NCI-H1694 treated with DMSO at 0.1 percent for 48 hours (cell line): Measurements from ENCODE around the gene FKBP1A.

ENCODE experiments used
- DNase-seq: peaks from one replicate; lab custom pipeline; 2025; lab: John Stamatoyannopoulos, UW

The FKBP1A gene

DNA sequence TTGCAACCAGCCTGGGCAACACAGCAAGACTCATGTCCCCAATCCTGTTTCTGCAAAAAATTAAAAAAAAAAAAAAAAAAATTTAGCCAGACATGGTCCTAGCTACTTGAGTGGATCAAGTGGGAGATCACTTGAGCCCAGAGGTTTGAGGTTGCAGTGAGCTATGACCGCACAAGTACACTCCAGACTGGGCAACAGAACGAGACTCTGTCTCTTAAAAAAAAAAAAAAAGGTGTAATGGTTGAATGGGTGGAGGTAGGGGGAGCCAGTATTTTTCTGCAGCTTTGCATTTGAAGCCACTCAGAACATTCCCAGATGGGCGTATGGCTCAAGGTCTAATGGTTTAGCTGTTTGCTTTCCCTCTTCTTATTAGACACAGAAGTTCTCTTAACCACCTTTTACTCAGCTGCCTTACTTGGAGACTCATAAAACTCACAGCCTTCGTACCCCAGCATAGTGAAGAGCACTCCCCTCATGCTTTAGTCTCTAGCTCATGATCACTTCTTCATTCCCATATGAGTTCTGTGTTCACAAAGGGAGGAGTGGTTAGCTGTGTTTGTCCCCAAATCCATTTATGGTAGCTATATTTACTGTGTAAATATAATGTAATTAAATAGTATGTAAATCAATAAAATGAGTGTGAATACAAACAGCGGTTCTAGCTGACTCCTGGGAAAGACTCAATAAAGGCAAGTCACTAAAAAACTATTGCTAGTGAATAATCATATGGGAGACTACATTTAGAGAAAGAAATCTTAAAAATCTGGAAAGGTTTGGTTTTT, 9.0 kb downstream of the FKBP1A start:
- DNase-seq = no peak

DNA sequence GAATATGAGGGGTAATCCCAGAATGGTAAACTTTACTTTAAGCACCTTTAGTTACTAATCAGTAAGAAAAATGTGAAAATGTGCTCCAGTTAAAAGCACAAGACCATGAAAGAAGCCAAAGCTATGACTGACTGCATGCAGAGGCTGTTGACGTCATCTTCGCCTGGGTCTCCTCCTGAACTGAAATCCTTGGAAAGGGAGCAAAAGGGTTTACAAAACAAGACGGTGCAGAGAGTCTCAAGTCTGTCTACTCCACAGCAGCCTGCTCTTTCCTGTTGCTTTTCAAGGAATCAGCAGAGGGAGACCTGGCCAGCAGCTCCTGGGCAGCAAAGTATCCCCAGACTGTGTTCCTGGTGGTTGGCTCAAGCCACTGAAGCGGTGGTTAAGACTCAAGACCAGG, 10.2 kb downstream of the FKBP1A start:
- no peak for DNase-seq

DNA sequence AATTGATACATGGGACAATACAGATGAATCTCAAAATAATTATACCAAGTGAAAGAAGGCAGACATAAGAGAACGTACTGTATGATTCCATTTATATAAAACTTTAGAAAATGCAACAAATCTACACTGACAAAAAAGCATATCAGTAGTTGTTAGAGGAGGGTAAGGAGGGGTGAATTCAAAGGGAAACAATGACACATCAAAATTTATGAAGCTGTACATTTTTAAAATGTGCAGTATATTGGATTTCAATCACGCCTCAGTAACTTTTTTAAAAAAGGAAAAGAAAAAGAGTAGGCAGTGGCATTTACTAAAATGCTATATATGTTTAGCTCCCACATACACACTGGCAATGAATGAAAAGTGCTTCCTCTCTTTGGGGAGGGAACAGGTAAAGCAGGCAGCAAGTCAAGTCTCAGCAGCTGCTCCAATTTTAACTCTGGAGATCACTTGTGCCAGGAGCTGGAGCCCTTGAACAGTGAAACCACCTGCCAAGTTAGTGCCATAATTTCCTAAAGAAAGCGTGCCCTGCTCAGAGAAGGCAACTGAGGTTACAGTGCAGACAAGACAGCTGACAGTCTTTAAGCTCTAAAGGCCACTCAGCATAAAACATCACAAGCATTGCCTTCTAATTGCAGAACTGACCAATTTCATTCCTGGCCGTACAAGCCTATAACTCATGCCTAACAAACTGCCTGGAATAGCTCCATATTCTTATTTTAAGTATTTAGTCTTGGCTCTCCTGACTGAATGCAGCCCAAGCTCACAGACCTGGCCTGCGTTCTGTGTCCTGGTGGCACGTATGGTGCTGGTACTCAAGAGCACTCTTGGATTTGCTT, 10.9 kb downstream of the FKBP1A start:
- no peak for DNase-seq

DNA sequence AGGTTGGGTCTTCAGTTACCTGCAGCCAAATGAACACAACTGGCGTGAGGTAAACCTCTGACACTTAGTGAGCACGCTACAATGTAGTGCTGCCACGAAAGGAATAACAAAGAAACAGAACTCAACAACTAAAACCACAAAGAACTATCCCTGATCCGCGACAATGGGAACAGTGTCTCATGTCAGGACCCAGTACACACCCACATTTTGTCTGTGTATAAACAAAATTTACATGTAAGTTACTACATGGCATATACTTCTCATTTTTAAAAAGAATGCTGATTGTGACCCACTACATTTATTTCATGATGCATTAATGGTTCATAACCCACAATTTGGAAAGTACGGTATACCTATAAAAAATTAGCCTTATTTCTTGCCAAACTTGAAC, 14.1 kb downstream of the FKBP1A start:
- DNase-seq = no peak

DNA sequence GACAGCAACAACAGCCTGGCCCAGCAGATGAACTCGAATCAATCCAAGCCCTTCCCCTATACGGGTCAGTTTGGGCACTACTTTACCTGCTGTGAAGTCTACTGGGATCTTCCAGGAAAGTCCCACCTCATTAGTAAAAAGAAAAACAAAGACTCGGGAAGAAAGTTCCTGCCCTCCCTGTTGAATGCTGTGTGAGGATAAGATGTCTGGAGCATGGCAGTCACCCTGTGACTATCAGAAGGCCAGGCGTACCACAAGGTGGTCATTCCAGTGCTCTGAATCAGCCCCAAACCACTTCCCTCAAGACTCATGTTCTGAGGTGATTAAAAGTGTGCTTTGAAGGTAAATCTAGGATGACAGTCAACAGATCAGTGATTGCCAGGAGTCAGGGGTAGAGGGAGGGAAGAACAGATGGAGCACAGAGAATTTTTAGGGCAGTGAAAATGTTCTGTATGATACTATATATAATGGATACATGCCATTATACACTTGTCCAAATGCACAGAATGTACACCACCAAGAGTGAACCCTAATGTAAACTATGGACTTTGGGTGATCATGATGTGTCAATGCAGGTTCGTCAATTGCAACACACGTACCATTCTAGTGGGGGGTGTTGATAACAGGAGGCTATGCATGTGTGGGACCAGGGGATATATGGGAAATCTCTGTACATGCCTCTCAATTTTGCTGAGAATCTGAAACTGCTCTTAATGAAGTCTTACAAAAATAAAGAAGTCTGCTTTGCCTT, 14.7 kb downstream of the FKBP1A start:
- DNase-seq = no peak

DNA sequence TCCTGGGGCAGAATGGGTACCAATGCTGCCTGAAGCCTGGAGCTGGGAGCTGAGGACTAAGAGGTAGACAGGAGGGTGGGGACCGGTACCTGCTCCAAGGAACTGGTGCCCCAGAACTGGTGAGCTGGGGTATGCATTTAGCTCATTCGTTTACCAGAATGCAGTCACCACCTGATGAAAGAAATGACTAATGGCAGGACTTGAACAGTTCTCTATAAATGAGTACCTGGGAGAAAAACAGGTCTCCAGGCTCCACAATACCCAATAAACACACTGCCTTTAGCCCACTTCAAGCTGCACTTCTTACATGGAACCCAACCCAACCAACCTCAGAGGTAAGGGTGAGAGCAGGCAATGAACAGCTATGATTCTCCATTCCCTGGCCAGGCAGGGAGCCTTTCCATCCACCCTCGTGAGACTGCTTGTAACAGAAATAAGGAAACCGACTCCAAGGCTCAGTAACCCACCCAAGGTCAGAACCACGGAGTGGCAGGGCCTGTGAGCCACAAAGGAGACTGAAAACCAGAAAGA, 15.4 kb downstream of the FKBP1A start:
- DNase-seq = no peak

DNA sequence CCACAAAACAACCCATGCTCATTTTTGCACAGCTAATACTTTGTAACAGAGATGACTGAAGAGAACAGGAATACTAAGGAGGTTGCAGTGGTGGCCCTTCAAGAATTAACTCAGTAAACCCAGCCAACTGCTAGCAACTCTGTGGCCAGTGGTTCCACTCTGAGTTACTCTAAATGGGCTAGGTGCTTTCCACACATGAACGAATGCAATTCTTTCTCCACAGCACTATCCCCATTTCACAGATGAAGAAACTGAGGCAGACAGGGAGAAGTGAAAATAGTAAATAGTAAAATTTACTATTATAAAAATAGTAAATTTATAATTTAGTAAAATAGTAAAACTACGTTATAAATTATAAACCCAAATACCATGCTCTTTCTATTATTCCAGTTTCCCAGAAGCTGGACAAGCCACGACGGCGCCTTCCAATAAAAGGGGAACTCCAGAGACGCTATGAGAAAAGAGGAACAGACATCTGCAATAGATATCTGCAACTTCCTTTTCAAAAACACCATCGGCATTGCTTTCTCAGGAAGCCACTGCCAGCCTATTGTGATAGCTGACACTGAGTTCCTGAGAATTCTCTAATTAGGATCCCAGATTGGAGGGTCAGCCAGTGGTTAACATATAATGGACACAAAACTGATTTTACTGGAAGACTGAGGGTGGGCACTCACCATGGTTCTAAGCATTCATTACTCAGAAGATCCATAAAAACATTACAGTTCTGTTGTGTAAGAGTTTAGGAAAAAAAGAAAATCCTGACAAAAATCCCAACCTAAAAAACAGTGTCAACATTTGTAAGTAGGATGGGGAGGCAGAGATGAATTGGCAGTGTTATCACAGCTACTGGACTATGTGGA, 16.2 kb downstream of the FKBP1A start:
- DNase-seq = no peak

DNA sequence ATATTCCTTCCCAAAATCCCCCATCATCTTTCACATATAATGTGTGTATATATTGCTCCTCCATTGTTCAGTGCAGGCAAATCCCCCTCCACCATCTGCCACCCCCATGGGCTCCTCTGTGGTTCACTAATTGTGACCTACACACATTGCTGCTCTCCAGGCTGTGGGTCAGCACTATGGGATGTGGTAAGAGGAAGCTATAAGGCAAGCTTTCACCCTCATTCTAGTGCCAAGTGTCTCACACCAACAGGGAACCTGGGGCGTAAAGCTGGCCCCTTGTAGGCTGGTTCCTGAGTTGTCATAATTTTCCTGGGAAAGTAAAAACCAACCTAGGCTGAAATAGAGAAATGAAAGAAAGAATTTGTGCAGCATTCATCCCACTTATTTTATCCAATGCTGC, 16.8 kb downstream of the FKBP1A start:
- DNase-seq = no peak

DNA sequence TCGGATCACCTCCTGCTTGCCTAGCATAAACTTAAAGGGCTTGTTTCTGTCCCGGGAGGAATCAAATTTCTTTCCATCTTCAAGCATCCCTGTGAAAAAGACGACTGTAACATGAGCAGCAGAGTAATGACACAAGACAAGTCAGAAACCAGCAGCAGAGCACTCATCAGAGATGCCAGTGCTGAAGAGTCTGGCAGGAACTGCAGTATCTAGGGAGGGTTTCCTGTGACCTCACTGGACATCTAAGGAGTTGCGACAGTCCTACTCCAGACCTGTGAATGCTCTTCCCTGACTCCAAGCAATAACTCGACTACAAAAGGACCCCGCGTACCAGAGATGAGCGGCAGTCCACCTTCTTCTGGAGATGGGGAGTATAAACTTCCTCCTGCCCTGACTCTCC, 17.3 kb downstream of the FKBP1A start:
- DNase-seq = no peak

DNA sequence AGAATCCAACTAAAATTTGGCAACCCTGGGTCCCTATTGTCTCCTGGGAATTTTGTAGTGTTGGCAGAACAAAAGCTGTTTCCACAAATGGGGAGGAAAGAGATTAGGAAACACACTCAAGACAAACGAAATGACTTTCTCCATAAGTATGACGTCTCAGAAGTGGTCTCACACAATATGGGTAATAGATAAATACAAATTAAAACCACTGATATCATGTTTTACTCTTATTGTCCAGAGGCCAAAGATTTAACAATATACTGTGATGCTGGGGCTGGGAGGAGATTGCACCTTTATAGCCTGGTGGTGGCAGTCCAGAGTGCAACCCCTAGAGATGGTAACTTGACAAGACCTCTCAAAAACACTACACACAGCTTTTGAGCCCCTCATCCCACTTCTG, 18.6 kb downstream of the FKBP1A start:
- no peak for DNase-seq

DNA sequence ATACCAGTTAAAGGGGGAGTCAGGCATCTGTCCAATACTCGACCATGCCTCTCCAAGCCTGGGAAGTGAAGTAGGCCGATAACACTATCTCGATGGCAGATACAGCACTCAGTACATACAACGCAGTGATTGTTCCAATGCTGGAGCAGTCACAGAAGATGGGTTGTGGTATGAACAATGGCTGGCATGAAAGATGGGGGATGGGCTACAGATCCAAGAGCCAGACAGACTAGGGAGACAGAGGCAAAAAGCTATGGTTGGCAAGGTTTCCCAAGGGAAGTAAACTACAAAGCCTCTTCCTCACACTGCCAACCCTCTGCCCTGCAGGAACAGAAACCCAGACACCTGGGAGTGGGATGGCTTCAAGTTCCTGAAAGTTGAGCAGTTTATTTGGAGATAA, 19.2 kb downstream of the FKBP1A start:
- DNase-seq = no peak

DNA sequence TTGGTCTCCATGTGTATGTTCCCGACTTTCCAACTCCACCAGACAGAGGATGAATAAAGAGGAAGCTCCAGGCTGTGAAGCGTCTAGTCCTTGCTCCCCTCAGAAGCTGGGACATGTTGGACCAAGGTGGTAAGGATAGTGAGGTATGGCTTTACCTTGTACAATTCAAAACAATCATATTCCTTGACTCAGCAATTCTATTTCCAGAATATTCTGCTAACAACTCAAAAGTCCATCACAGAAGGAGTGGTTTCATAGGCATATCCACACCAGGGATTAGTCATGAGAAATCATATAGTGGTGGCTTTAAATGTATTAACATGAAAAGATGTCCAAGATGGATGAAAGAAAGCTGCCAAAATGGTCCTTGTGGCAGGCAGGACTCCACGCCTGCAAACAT, 19.8 kb downstream of the FKBP1A start:
- no peak for DNase-seq

DNA sequence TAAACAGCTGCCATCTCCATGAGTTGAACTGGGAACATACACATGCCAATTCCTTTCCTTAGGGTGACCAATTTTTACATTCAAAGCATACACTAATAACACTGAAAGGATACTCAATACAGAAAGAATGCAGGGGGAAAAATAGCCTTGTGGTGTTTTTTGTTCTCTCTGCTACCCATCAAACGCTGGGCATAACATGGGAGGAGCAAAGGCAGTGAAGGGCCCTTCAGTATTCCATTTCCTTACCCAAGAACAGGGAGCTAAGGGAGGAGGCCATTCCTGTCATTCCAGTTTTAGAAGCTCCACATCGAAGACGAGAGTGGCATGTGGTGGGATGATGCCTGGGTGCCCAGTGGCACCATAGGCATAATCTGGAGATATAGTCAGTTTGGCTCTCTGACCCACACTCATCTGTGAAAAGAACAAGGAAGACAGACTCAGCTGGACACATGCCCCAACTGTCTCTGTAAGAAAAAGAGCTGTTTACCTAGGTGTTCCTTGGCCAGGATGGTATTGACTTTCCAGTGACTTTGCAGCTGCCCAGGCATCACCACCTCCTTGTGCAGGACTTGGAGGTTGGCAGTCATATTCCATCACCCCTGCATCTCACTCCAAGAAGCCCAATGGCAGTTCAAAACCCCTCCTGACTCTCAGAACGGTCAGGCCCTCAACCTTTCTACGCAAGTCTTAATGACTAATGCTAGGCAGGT, 20.9 kb downstream of the FKBP1A start:
- no peak for DNase-seq

DNA sequence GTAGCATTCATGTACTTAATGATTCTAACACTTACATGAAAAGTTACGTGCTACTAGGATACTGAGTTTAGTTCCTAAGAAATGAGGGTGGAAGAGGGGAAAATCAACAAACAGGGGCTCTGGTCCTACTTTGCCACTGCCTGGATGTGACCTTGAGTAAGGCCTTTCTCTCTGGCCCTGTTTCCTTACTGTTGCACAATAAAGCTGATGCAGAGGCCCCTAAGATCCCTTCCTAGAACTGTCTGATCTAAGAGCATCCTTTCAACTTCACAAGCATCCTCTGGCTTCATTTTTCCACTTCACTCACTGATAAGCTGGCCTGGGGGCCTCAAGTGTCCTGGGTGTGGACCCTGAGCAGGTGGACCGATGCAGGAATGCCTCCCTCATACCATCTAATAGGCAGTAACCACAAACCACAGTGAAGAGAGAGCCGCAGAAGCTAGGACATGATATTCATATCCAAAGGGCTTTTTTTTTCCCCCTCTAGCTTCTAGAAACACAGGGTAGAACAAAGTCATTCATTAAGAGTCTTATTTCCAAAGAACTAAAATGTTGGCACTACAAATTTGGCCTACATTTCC, 21.6 kb downstream of the FKBP1A start:
- no peak for DNase-seq

DNA sequence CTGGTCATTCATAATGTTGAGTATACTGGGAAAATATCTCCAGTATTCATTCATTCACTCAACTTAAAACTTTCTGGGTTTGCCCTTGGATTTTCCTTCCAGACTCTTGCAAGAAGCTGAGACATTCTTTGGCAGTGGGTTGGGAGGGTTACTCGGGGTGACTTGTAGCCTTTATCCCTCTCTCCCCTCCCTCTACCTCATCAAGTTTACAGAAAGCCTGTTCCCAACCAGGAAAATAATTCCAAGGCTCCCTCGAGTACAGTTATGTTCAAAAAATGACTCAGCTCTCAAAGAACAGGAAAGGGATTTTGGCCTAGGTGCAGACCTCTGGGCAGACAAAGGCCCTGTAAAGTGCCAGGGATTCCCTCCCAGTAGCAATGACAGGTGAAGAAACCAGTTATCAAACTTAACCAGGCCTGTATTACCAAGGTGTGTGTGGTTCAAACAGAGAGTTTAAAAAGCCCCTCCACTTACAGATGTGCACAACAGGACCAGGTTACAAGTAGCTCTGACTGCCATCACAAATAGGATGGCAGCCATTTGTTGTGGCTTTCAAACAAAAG, 22.2 kb downstream of the FKBP1A start:
- no peak for DNase-seq

DNA sequence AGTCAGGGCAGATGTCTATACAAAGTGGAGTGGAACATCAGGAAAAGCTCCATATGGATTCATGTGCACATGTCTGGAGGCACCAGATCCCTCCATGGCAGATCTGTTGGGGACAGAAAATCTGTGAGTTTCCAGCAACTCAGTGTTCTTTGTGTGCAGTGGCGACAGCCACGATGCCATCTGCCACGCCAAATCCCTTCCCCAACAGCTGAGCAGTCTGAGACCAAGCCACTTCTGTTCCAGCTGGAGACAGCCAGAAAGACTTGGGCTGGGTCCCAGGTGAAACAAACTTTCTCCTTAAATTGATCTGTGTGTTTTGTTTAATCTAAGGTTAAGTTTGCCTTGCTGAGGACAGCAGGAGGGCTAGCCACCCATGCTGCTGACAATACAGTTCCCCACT, 22.9 kb downstream of the FKBP1A start:
- DNase-seq = peak; percentile 41

DNA sequence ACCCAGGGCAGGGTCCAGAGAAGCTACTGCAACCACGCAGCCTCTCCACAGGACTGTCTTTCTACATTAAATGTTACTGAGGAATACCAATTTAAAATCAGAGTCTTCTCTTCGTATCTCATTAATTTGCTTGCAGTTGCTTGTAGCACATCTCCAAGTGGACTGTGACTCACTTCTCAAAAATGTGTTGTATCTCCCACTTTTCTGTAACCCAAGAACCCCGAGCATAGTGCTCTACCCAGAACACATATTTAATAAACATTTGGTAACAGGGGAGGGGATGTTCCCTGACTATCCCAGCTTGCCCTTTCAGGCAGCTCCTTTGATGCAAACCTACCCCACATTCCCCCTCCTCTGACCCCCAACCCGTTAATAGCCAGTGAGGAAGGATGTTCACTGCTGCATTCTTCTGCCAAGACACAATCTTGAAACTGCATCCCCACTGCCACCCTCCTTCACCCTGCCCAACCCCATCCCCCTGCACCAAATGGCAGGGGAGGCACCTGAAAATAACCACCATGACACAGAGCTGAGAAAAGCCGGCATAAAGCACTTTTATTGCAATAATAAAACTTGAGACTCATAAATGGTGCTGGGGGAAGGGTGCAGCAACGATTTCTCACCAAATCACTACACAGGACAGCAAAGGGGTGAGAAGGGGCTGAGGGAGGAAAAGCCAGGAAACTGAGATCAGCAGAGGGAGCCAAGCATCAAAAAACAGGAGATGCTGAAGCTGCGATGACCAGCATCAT, 24.2 kb downstream of the FKBP1A start:
- no peak for DNase-seq

DNA sequence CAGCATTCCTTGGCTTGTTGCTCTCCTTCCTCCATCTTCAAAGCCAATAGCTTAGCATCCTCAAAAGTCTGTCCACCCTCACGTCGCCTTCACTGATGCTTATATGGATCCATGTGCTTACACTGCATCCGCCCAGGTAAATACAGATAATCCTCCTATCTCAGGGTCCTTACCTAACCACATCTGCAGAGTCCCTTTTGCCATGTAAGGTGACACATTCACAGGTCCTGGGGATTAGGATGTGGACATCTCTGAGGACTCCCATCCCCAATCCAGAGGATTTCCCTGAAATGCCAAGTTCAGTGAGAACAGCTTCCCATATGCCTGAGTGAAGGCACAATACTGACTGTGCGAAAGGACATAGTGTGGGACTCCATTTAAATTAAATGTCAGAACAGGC, 25.4 kb downstream of the FKBP1A start:
- DNase-seq = no peak

DNA sequence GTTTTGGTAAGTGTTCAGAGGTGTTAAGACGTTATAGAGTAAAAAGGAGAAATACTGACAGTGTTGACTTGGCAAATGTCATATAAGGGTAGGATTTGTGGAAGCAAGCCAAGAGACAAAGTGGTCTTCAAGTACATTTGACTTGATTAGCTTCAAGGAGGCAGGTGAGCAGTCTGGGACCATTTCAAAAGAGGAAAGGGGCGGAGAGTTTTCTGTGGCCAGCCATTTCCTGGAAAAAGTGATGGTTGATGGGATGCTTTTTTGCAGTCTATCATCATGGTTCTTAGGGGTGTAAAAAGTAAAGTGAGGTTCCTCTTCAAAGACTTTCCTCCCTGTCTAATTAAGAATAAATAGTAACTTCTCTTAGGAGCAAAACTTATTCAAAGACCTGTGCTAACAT, 28.7 kb downstream of the FKBP1A start:
- DNase-seq = no peak
